ENCODE data around the gene LAIR1.
A peak's percentile ranks its signal among the peaks of the same experiment; 100 is the strongest.

The LAIR1 gene

DNA sequence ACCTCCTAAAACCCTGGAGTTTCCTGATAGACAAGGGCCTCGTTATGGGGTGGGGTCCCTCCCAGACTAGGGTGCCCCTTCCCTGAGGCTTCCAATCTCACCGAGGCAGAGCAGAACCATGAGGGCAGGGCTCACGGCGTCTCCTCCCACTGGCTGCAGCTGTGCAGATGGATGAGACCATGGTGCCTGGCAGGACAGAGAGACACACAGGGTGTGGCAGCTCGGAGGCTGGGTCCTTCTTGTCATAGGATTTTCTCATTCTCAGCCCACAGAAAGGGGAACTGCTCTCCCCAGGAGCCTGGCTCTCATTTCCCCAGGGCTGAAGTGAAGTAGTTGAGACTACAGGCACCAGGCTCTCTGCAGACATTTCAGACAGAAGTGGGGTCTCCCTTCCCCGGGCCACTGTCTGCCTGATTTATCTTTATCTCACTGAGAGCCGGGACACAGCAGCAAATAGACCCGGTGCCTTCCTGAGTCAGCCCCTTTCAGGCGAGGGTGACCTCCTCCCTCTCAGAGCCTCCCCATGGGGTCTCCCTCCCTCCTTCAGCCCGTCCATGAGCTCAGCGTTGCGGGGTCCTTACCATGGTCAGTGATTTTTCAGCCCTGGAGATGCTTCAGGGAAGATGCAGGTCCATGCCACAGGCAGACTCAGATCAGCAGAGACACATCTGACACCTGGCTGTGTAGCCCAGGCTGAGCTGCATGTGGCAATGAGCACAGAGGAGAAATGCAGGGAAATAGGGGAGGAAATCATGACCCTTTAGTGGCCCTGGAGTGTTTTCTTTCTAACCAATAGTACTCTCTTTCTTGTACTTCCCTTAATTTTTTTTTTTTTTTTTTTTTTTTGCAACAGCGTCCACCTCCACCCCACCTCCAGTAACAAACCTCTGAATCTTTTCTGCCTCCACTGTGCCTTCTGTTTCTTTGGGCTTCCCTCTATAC lies 52.0 kb downstream of the LAIR1 start, which contains the start of gene LILRA5:
TSS of gene LILRA5 (minus strand) at position 731 of the 942 bp plus-strand sequence. CDS start at position 584, 147 bp downstream.
- peak; percentile 30 for DNase-seq

DNA sequence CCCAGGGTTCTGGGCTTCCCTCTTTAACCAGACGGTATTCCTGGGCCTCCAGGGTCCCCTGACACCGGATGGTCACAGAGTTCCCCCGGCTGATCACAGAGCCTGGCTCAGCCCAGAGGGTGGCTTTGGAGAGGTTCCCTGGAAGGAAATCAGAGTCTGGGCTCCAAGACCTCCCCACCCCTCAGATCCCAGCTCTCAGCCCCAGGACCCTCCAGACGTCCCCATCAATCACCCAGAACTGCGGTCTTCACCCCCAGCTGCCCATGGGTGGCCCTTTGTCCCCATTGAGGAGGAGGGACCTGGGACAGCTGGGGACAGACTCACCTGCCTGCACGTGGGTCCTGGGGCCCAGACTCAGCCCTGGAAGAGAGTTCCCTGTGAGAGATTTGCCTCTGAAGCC lies 52.7 kb downstream of the LAIR1 start:
- DNase-seq = no peak

DNA sequence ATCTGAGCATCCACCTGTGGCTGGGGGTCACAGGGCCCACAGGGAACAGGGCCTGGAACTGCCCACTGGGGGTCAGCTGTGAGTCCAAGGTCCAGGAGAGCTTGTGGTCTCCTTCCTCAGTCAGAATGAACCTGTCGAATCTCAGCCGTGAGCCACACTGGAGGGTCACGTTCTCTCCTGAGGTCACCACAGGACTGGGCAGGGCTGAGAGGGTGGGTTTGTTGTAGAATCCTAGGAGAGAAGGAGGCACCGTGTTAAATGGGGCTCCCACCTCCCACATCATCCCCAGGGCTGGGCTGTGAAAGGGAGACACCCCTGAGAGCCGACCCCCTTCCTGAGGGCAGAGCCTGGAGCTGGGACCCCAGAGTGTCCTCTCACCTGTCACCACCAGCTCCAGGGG lies 53.2 kb downstream of the LAIR1 start:
- DNase-seq = no peak

DNA sequence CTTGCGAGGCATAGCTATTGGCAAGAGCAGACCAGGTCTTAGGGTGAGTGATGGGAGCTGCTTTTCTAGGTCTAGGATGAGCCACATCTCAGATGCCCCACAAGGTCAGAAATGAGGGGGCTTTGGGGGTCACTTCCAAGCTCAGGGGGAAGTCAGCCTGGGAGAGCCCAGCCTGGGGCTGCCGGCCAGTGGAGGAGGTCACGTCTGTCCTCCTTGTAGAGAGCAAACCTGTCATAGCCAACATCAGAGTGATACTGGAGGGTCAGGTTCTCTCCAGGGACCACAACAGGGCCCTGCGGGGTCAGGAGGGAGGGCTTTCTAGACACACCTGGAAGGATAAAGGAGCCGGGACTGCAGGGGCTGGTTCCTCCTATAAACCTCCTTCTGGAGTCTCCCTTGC lies 54.2 kb downstream of the LAIR1 start:
- DNase-seq = no peak

DNA sequence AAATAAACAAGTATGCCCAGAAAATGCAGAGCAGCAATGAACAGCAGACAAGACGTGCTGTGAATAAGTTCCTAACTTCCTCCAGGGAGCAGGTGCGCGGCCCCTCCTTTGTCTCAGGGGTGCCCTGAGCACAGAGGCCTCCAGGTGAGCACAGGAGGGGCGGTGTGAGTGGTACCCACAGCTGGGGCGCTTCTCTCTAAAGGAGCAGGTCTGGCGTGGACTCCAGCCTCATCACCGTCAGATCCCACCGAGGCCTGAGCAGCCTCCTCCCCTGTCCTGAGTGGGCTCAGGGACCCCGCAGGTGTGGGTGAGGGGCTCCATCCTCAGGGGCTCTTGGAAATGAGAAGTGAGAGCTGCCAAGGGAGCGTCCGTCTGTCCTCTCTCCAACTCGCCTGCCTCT lies 54.9 kb downstream of the LAIR1 start:
- no peak for DNase-seq

DNA sequence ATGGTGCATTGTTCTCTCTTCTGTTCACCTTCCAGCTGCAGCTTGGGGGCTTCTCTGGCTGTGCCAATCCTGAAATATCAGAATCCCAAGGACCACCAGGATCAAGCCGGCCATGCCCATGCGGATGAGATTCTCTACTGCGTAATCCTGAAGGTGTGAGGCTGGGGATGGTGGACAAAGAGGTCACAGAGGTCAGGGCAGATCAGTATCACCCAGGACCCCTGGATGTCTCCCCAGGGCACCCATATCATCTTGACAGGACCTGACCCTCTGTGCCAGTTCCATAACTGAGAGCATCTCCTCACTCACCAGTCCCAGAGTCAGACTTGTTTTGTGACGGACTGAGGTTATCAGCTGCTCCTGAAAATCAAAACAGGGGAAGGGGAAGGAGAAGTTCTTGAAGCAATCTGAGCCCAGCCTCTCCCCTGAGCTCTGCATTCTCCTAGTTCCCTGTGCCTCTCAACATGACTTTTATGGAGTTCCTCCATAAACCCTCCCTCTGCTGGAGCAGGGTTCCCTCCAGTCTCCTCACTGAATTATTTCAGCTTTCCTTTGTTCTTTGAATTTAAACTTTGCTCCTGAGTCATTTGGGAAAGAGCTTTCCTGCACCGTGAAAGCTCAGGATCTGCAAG lies 57.2 kb downstream of the LAIR1 start:
- DNase-seq = no peak

DNA sequence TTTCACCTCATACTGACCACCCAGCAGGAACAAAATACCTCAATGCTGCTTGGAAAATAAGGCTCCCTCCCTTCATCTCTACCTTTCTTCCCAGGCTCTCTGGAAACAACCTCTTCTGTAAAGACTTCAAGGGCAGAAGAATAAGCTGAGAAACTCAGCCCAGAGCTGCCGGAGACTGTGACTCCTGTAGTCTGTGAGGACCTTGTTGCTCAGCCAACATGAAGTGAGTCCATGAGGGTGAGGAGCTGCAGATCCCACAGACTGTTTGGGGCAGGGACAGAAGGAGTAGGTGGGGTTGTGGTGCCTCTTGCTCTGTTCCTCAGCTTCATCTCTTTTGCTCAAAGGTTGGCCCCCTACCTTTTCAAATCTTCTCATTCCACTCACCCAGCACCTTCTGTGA lies 59.6 kb downstream of the LAIR1 start:
- no peak for DNase-seq

DNA sequence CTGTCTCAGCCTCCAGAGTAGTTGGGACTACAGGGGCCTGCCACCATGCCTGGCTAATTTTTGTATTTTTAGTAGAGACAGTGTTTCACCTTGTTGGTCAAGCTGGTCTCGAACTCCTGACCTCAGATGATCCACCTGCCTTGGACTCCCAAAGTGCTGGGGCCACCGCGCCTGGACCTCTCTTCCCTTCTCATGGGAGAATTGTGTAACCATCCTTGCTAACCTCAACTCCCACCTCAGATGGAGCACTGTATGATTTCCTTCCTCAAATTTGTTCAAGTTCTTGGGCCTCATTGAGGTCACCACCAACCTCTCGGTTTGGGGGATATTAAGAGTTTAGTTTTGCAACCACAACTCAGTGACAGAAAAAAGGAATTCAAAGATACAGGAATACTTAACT lies 62.5 kb downstream of the LAIR1 start:
- DNase-seq = peak; percentile 16
